SK-N-SH treated with all-trans-retinoic acid at 6 μM for 48 hours (cell line): ENCODE data around the gene CARTPT.

Experiments used
- ATAC-seq: fragments of 200-7000 bp; cut with Tn5 transposase; 3 replicates; pipeline ENCODE4 v1.9.1; 2020; ENCODE audit warnings: mild to moderate bottlenecking, moderate library complexity
- ARNTL ChIP-seq: fragments of 450-650 bp; formaldehyde crosslinking; IDR thresholded peaks from 2 replicates; pipeline ENCODE4 v1.5.0; 2020; ENCODE audit warnings: low read depth, mild to moderate bottlenecking, moderate library complexity, borderline replicate concordance
- BACH2 ChIP-seq: fragments of 250-450 bp; sonication (Bioruptor Pico); IDR thresholded peaks from 2 replicates; pipeline ENCODE4 v1.9.0; 2021; ENCODE audit warnings: mild to moderate bottlenecking, borderline replicate concordance
- CREB5 ChIP-seq: fragments of 250-450 bp; sonication (Bioruptor Pico); IDR thresholded peaks from 2 replicates; pipeline ENCODE4 v1.5.1; 2020; ENCODE audit warnings: low read depth, mild to moderate bottlenecking, moderate library complexity
- CSRNP3 ChIP-seq: fragments of 250-450 bp; sonication (Bioruptor Pico); IDR thresholded peaks from 2 replicates; pipeline ENCODE4 v1.5.1; 2021; ENCODE audit warnings: mild to moderate bottlenecking, moderate library complexity
- ISL1 ChIP-seq: fragments of 250-450 bp; sonication (Bioruptor Pico); IDR thresholded peaks from 2 replicates; pipeline ENCODE4 v2.1.2; 2022; ENCODE audit warnings: mild to moderate bottlenecking, moderate library complexity
- OSR1 ChIP-seq: fragments of 250-450 bp; sonication (Bioruptor Pico); IDR thresholded peaks from 2 replicates; pipeline ENCODE4 v1.8.0; 2022; ENCODE audit warnings: moderate library complexity, mild to moderate bottlenecking, inconsistent platforms
- PATZ1 ChIP-seq: fragments of 250-450 bp; sonication (Bioruptor Pico); IDR thresholded peaks from 2 replicates; pipeline ENCODE4 v1.8.0; 2020; ENCODE audit warnings: mild to moderate bottlenecking, moderate library complexity, borderline replicate concordance
- POU6F1 ChIP-seq: fragments of 250-450 bp; sonication (Bioruptor Pico); IDR thresholded peaks from 2 replicates; pipeline ENCODE4 v1.8.0; 2021; ENCODE audit warnings: low read depth, mild to moderate bottlenecking, moderate library complexity, borderline replicate concordance
- PPARA ChIP-seq: fragments of 250-450 bp; sonication (Bioruptor Pico); IDR thresholded peaks from 2 replicates; pipeline ENCODE4 v1.5.0; 2020; ENCODE audit warnings: mild to moderate bottlenecking, borderline replicate concordance
- RARB ChIP-seq: fragments of 250-450 bp; sonication (Bioruptor Pico); IDR thresholded peaks from 2 replicates; pipeline ENCODE4 v1.8.0; 2021; ENCODE audit warnings: mild to moderate bottlenecking, moderate library complexity
- SNAI2 ChIP-seq: fragments of 250-450 bp; sonication (Bioruptor Pico); IDR thresholded peaks from 2 replicates; pipeline ENCODE4 v1.5.0; 2020; ENCODE audit warnings: mild to moderate bottlenecking, moderate library complexity
- TCF4 ChIP-seq: fragments of 250-450 bp; sonication (Bioruptor Pico); IDR thresholded peaks from 2 replicates; pipeline ENCODE4 v1.8.0; 2021; ENCODE audit warnings: mild to moderate bottlenecking, moderate library complexity, borderline replicate concordance
- TOX ChIP-seq: fragments of 250-450 bp; sonication (Bioruptor Pico); IDR thresholded peaks from 2 replicates; pipeline ENCODE4 v1.8.0; 2021; ENCODE audit warnings: mild to moderate bottlenecking, moderate library complexity, borderline replicate concordance
- TSHZ2 ChIP-seq: fragments of 250-450 bp; sonication (Bioruptor Pico); IDR thresholded peaks from 2 replicates; pipeline ENCODE4 v1.5.0; 2020; ENCODE audit warnings: mild to moderate bottlenecking, moderate library complexity
- ZC3H10 ChIP-seq: fragments of 250-450 bp; sonication (Bioruptor Pico); IDR thresholded peaks from 2 replicates; pipeline ENCODE4 v1.5.1; 2021; ENCODE audit warnings: mild to moderate bottlenecking, moderate library complexity
- ZFP3 ChIP-seq: fragments of 250-450 bp; sonication (Bioruptor Pico); IDR thresholded peaks from 2 replicates; pipeline ENCODE4 v1.5.0; 2020; ENCODE audit warnings: mild to moderate bottlenecking, moderate library complexity
- ZFP30 ChIP-seq: fragments of 450-650 bp; formaldehyde crosslinking; IDR thresholded peaks from 2 replicates; pipeline ENCODE4 v1.5.0; 2022; ENCODE audit warnings: mild to moderate bottlenecking, moderate library complexity
- ZNF565 ChIP-seq: fragments of 450-650 bp; formaldehyde crosslinking; conservative IDR thresholded peaks from 2 replicates; pipeline ENCODE4 v1.5.0; 2020; ENCODE audit warnings: low read depth, mild to moderate bottlenecking, moderate library complexity
- ZNF70 ChIP-seq: fragments of 450-650 bp; formaldehyde crosslinking; IDR thresholded peaks from 2 replicates; pipeline ENCODE4 v1.5.0; 2020; ENCODE audit warnings: mild to moderate bottlenecking, moderate library complexity
- ZNF8 ChIP-seq: fragments of 450-650 bp; formaldehyde crosslinking; IDR thresholded peaks from 2 replicates; pipeline ENCODE4 v1.5.0; 2020; ENCODE audit warnings: mild to moderate bottlenecking, moderate library complexity

The CARTPT gene

GRCh38 chr5:71695071-71695470, 24.0 kb upstream of the CARTPT start:
- no peak for TF ChIP-seq ZNF565 (CRISPR knock-in tag)
- TF ChIP-seq CSRNP3 (CRISPR knock-in tag), result no peak
- TF ChIP-seq RARB (CRISPR knock-in tag), result no peak
- no peak for TF ChIP-seq CREB5 (CRISPR knock-in tag)
- no peak for TF ChIP-seq PPARA
- no peak for TF ChIP-seq BACH2
- TF ChIP-seq ZFP3, result no peak
- no peak for TF ChIP-seq ZC3H10 (CRISPR knock-in tag)
- ATAC-seq, result no peak

GRCh38 chr5:71695595-71695994, 23.5 kb upstream of the CARTPT start:
- TF ChIP-seq TCF4 (CRISPR knock-in tag) (no peak), ARNTL (no peak), PPARA (no peak), OSR1 (CRISPR knock-in tag) (no peak), PATZ1 (CRISPR knock-in tag) (no peak), ZFP30 (CRISPR knock-in tag) (no peak), BACH2 (no peak), ZC3H10 (CRISPR knock-in tag) (no peak), TOX (CRISPR knock-in tag) (no peak), ZNF70 (CRISPR knock-in tag) (no peak), ISL1 (CRISPR knock-in tag) (no peak), CSRNP3 (CRISPR knock-in tag) (no peak), SNAI2 (no peak), ZNF565 (CRISPR knock-in tag) (no peak), CREB5 (CRISPR knock-in tag) (no peak)
- TF ChIP-seq, all 23 proteins: peak for 0
- ATAC-seq, result no peak

GRCh38 chr5:71697967-71698366, 21.1 kb upstream of the CARTPT start:
- ATAC-seq, result no peak
- TF ChIP-seq POU6F1, result no peak
- TF ChIP-seq ZFP3, result no peak
- no peak for TF ChIP-seq OSR1 (CRISPR knock-in tag)
- TF ChIP-seq TSHZ2, result no peak
- no peak for TF ChIP-seq ZNF8 (CRISPR knock-in tag)
- no peak for TF ChIP-seq RARB (CRISPR knock-in tag)
- TF ChIP-seq ZNF565 (CRISPR knock-in tag), result no peak
- TF ChIP-seq BACH2, result no peak
- TF ChIP-seq ZC3H10 (CRISPR knock-in tag), result no peak
- no peak for TF ChIP-seq SNAI2
- no peak for TF ChIP-seq CSRNP3 (CRISPR knock-in tag)
- no peak for TF ChIP-seq ZNF70 (CRISPR knock-in tag)
- no peak for TF ChIP-seq TOX (CRISPR knock-in tag)
- no peak for TF ChIP-seq CREB5 (CRISPR knock-in tag)
